Adrenal gland (tissue), 12 donors: ENCODE measurements around the gene MT1A. TPM values are rescaled to one million over a fixed set of nuclear protein-coding genes. Genes with fewer than 3 reads are reported as not detected.
"Not testable (repeated sequence)": the region's sequence is repeated elsewhere in the genome, so short reads cannot be mapped to it uniquely, and the experiment has no call there.

Source experiments
- DNase-seq, 7 donors: peaks; one replicate each; pipeline ENCODE4 v3.0.0-alpha.2; 2019 to 2020
- H3K27ac ChIP-seq, 5 donors: fragments of 200-600 bp; sonication (generic) in 4 of 5; 1 replicate in 3 of 5; 2 replicates in 2 of 5; pipeline versions ENCODE4 v1.5.1 to v1.8.0; 2016 to 2020; ENCODE audit warnings: mild to moderate bottlenecking in 1 of 5
- H3K27me3 ChIP-seq: fragments of 200-600 bp; 2 replicates; pipeline ENCODE4 v1.8.0; 2021
- H3K36me3 ChIP-seq, 2 donors: fragments of 200-600 bp; replicated peaks in 1 of 2; 1 replicate in 1 of 2; 2 replicates in 1 of 2; pipeline versions ENCODE4 v1.5.1 to v1.8.0; 2018 to 2022
- H3K4me1 ChIP-seq, 2 donors: fragments of 200-600 bp; replicated peaks in 1 of 2; 1 replicate in 1 of 2; 2 replicates in 1 of 2; pipeline versions ENCODE4 v1.5.1 to v1.8.0; 2018 to 2021
- H3K4me3 ChIP-seq, 4 donors: fragments of 200-600 bp; sonication (generic) in 3 of 4; one replicate each; pipeline ENCODE4 v1.5.1; 2016 to 2018
- H3K9me3 ChIP-seq, 3 donors: fragments of 200-600 bp; sonication (generic) in 1 of 3; replicated peaks in 1 of 3; 1 replicate in 2 of 3; 2 replicates in 1 of 3; pipeline versions ENCODE4 v1.5.1 to v1.8.0; 2016 to 2021
- POLR2A ChIP-seq, 2 donors: fragments of 450-650 bp; IDR thresholded peaks; one replicate each; pipeline ENCODE4 v1.6.1; 2017; ENCODE audit warnings: antibody characterized with exemption in 2 of 2, mild to moderate bottlenecking in 2 of 2, moderate library complexity in 1 of 2
- WGBS, 4 donors: extraction: QIAGEN DNeasy Blood & Tissue Kit in 2 of 4; methylation state at CpG; one replicate each; pipeline versions ENCODE4 v1.1.5 to v1.1.7; 2013 to 2017; 5-methylcytosine and 5-hydroxymethylcytosine counted together
- intact Hi-C, 2 donors: fragments of 100-400 bp; cut with DNase I; formaldehyde crosslinking; loops; one replicate each; pipeline versions ENCODE4 v1.14.1 to v1.15.0; 2022 to 2023
- polyA plus RNA-seq, 3 donors: library from polyadenylated mRNA; stranded (reverse); fragments of 200-250 nt in 2 of 3; fragments of 350-450 nt in 1 of 3; fragmentation: Illumina TruSeq in 1 of 3; extraction: RNeasy Lipid Tissue Mini Kit (QIAGEN cat#74804) in 1 of 3; gene quantifications; one replicate each; pipeline ENCODE4 v1.2.3, GENCODE V29; 2013 to 2014
- total RNA-seq, 9 donors: library from RNA; depleted of rRNA in 4 of 9; stranded (reverse); fragments of >200 nt in 4 of 9; fragments of 120-200 nt in 1 of 9; fragmentation: NEBNext Ultra II Directional in 1 of 9; extraction: Animal tissue kit (Norgen Biotek cat#: 25700) in 1 of 9; gene quantifications; one replicate each; pipeline versions ENCODE4 v1.1.0 to v1.2.4, GENCODE V29; 2013 to 2023
- TF ChIP-seq, protein P1 (sequence below), 6 experiments: fragments of 450-650 bp in 4 of 6; fragments of 200-600 bp in 2 of 6; sonication (generic) in 1 of 6; IDR thresholded peaks; 1 replicate in 5 of 6; 2 replicates in 1 of 6; pipeline versions ENCODE4 v1.5.1 to v1.8.0; 2016 to 2021; ENCODE audit warnings: antibody characterized with exemption in 6 of 6, mild to moderate bottlenecking in 2 of 6, moderate library complexity in 1 of 6
- donor health status: healthy with polysubstance abuse.
- donor health status: Bipolar disorder and iron deficiency.
- donor health status: DM: yes; HTN: yes; CAD: no.
- donor health status: DM: no; HTN: no; CAD: no.
- donor health status: DM: no; HTN: no; CAD: no.
- donor health status: DM: yes; HTN: yes; CAD: no.

Gene MT1A
- total and polyA plus RNA-seq, 12 donors: 6.9 to 273 (median 19.4) TPM; not detected in 1

GRCh38 chr16:56618138-56618537 is 20.3 kb upstream of the MT1A start:
- WGBS, 4 donors: 73 to 78% (median 75%) methylated on average over 5 to 6 of the region's 6 CpGs
- Histone ChIP-seq H3K27ac (no peak overlapping the region), H3K4me3 (no peak overlapping the region), H3K36me3 (no peaks in the 10 kb centered on the region), H3K9me3 (no peaks in the 10 kb centered on the region), H3K4me1 (peaks cover 0 to 23% of the 10 kb centered on the region in 2 donors), H3K27me3 (no peaks in the 10 kb centered on the region)
- no peak for DNase-seq
- TF ChIP-seq POLR2A (IDR thresholded peaks at IDR 0.05): no peak
- intact Hi-C loops: no loop called here

DNA sequence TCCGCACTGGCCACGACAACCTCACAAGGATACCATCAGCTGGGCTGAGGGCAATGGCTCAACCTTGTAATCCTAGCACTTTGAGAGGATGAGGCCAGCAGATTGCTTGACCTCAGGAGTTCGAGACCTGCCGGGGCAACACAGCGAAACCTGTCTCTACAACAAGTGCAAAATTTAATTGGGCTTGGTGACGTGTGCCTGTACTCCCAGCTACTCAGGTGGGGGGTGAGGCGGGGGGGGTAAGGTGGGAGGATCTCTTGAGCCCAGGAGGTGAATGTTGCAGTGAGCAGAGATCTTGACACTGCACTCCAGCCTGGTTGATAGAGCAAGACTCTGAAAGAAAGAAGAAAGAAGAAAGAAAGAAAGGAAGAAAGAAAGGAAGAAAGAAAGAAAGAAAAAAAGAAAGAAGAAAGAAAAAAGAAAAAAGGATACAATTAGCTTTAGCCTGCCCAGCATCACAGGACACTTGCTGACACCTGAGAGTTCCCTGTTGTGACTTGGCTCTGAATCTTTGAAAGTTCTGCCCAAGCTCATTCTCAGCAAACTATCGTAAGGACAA is 18.0 kb upstream of the MT1A start:
- no peak for TF ChIP-seq POLR2A (IDR thresholded peaks at IDR 0.05)
- TF ChIP-seq, protein P1, sequence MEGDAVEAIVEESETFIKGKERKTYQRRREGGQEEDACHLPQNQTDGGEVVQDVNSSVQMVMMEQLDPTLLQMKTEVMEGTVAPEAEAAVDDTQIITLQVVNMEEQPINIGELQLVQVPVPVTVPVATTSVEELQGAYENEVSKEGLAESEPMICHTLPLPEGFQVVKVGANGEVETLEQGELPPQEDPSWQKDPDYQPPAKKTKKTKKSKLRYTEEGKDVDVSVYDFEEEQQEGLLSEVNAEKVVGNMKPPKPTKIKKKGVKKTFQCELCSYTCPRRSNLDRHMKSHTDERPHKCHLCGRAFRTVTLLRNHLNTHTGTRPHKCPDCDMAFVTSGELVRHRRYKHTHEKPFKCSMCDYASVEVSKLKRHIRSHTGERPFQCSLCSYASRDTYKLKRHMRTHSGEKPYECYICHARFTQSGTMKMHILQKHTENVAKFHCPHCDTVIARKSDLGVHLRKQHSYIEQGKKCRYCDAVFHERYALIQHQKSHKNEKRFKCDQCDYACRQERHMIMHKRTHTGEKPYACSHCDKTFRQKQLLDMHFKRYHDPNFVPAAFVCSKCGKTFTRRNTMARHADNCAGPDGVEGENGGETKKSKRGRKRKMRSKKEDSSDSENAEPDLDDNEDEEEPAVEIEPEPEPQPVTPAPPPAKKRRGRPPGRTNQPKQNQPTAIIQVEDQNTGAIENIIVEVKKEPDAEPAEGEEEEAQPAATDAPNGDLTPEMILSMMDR (IDR thresholded peaks at IDR 0.05): no peak
- intact Hi-C loops: no loop called here

GRCh38 chr16:56621665-56622445 is 16.6 kb upstream of the MT1A start:
- intact Hi-C loops, H3K36me3 ChIP-seq, H3K27me3 ChIP-seq, H3K4me3 ChIP-seq, DNase-seq, H3K9me3 ChIP-seq: not testable (repeated sequence)
- peaks cover 9 to 31% of the 10 kb centered on the region in 2 donors for H3K4me1 ChIP-seq
- WGBS, 4 donors: 64 to 81% (median 78%) methylated on average over 2 to 4 of the region's 4 CpGs
- H3K27ac ChIP-seq: peak overlapping the region in 2 of 5 donors; percentile 41 to 63

More for the DNA sequence above, 18.0 kb upstream of the MT1A start:
- WGBS, 4 donors: 76 to 88% (median 81%) methylated on average over 7 to 8 of the region's 8 CpGs
- DNase-seq: no peak
- peaks cover 0 to 23% of the 10 kb centered on the region in 2 donors for H3K4me1 ChIP-seq
- no peak overlapping the region for H3K27ac ChIP-seq
- H3K36me3 ChIP-seq: no peaks in the 10 kb centered on the region
- no peak overlapping the region for H3K4me3 ChIP-seq
- H3K27me3 ChIP-seq: no peaks in the 10 kb centered on the region
- no peaks in the 10 kb centered on the region for H3K9me3 ChIP-seq

DNA sequence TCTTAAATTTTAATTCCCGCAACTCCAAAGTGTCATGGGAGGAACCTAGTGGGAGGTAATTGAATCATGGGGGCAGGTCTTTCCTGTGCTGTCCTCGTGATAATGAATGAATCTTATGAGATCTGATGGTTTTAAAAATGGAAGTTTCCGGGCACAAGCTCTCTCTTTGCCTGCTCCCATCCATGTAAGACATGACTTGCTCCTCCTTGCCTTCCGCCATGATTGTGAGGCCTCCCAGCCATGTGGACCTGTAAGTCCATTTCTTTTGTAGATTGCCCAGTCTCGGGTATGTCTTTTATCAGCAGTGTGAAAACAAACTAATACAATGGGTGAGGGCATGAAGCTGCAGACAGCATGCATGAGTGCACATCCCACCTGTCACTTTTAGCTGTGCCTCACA is 15.3 kb upstream of the MT1A start:
- intact Hi-C loops, DNase-seq, H3K27ac ChIP-seq, H3K36me3 ChIP-seq, H3K27me3 ChIP-seq, H3K4me3 ChIP-seq, H3K9me3 ChIP-seq: not testable (repeated sequence)
- WGBS, 4 donors: 91 to 95% (median 94%) methylated on average over 5 of the region's 5 CpGs
- H3K4me1 ChIP-seq: peaks cover 13 to 23% of the 10 kb centered on the region in 2 donors

- DNase-seq: no peak
- Histone ChIP-seq H3K36me3 (no peaks in the 10 kb centered on the region), H3K27ac (no peak overlapping the region), H3K4me3 (no peak overlapping the region), H3K9me3 (no peaks in the 10 kb centered on the region), H3K27me3 (no peaks in the 10 kb centered on the region), H3K4me1 (peaks cover 13 to 23% of the 10 kb centered on the region in 2 donors)
- intact Hi-C loops: no loop called here
- WGBS, 4 donors: 93 to 97% (median 95%) methylated on average over 2 of the region's 2 CpGs
- TF ChIP-seq, protein P1 (IDR thresholded peaks at IDR 0.05): no peak
- TF ChIP-seq POLR2A (IDR thresholded peaks at IDR 0.05): no peak
Observed at GRCh38 chr16:56623637-56624036, 14.8 kb upstream of the MT1A start.
